GM12873 (cell line): Measurements from ENCODE around the gene CDH4.

Experiments
- TF ChIP-seq, protein P1 (sequence below): IDR thresholded peaks from 2 replicates; pipeline ENCODE4 v1.5.1; 2012; ENCODE audit warnings: low read depth, mild to moderate bottlenecking, moderate library complexity, low read length, control low read depth; ENCODE audit not compliant: insufficient read depth; ENCODE audit errors: missing control alignments

The CDH4 gene

DNA sequence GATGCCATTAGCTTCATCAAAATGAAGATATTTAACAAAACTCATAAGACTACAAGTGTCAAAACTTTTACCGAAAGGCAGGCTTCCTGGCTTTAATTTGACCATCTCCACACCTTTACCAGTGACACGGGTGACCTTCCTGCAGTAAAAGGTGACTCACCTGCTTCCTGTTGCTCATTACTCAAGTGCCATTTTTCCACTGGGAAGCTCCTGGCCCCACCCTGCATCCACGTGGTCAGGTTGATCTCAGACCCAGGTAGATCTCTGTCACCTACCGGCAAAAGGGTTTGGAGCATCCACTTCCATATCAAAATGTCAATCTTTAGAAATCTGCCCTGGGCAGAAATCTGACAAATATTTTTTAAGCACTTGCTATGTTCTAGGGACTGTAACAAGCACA lies 31.9 kb upstream of the CDH4 start:
- TF ChIP-seq, protein P1, sequence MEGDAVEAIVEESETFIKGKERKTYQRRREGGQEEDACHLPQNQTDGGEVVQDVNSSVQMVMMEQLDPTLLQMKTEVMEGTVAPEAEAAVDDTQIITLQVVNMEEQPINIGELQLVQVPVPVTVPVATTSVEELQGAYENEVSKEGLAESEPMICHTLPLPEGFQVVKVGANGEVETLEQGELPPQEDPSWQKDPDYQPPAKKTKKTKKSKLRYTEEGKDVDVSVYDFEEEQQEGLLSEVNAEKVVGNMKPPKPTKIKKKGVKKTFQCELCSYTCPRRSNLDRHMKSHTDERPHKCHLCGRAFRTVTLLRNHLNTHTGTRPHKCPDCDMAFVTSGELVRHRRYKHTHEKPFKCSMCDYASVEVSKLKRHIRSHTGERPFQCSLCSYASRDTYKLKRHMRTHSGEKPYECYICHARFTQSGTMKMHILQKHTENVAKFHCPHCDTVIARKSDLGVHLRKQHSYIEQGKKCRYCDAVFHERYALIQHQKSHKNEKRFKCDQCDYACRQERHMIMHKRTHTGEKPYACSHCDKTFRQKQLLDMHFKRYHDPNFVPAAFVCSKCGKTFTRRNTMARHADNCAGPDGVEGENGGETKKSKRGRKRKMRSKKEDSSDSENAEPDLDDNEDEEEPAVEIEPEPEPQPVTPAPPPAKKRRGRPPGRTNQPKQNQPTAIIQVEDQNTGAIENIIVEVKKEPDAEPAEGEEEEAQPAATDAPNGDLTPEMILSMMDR = no peak

DNA sequence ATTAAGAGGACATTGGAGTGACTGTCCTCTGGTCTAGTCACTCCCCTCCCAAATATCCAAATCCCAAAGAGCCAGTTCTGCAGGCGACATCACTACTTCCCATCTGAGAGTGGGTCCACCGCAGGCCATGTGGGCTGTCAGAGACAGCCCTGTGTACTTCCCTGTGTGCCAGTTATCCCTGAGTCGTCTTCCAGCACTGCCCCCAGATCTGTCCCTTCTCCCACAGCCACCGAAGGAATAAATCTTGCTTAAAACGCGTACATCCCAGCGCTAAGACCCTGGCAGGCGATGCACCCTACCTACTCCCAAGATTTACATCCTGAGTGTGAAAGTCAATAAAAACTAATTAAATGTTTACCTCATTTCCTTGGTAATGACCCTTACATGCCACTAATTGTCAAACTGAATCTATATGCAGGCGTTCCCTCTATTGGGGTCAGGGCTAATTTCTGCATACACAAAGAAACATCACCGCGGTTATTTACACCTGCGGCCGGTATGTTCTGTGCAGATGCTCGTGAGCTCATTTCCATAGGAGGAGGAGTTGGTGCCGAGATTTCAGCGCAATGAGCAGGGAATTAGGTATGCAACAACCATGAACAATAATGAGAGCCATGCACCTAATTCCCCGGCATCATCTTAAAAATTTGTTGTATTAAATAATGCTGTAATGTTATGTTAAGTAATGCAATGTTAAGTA lies 31.3 kb upstream of the CDH4 start:
- TF ChIP-seq, protein P1 = no peak

DNA sequence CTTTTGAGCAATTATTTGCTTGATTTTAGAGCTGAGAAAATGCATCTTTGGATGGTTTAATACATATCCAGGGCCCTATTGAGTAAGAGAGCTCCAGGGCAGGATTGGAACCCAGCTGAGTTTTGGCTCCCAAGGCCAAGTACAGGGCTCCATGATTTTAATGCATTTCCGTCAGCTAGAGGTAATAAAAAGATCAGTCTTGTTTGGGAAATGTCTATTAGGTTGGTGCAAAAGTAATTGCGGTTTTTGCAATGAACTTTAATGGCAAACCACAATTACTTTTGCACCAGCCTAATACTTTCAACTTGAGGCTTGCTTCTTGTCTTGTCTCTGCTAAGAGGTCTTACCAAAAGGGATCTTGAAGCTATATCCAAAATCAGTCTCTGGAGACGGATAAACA lies 29.4 kb upstream of the CDH4 start:
- TF ChIP-seq, protein P1 = no peak

DNA sequence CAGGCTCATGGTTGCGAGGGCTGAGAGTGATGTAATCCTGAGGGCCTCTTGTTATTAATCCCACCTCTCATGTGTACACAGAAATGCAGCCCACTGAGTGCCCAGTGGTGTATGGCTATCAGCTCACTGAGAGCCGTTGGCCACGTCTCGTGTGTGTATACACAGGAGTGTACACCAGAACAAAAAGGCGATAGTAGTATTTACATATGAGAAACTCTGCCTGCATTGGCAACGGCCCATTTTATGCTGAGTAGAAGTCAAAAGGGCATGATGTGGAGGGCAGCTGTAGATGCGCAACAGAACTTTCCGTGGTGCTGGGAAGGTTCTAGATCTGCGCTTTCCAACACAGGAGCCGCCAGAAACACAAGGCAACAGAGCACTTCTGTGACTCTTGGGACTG lies 28.9 kb upstream of the CDH4 start:
- TF ChIP-seq, protein P1 = no peak

DNA sequence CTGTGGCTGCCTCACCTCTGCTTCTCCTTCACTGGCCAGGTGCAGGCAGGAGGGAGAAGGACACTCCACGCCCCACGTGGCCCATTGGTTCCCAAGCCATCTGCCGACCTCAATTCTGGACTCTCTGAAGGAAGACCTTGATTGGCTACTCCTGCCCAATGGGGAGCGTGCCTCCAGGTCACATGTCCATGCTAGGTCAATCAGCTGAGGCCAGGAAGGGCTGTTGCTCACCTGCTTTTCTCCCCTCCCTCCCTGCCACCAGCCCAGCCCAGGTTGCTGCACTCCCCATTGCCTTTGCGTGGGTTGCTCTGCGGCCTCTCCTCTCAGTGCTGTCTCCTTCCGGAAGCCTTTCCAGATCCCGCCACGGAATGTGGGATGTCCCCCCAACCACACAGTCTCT lies 21.9 kb upstream of the CDH4 start:
- TF ChIP-seq, protein P1 = no peak

DNA sequence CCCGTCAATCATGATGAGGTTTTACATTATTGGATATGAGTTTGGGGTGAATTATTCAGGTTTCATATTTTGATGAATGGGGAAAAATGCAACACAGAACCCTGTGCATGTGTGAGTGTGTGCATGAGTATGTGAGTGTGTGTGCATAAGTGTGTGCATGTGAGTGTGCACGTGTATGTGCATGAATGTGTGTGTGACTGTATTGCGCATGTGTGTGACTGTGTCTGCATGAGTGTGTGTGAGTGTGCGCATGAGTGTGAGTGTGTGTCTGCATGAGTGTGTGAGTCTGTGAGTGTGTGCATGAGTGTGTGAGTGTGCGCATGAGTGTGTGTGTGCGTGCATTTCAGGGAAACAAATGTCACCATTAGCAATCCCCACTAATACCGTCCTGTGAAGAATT lies 18.5 kb upstream of the CDH4 start:
- TF ChIP-seq, protein P1 = no peak

DNA sequence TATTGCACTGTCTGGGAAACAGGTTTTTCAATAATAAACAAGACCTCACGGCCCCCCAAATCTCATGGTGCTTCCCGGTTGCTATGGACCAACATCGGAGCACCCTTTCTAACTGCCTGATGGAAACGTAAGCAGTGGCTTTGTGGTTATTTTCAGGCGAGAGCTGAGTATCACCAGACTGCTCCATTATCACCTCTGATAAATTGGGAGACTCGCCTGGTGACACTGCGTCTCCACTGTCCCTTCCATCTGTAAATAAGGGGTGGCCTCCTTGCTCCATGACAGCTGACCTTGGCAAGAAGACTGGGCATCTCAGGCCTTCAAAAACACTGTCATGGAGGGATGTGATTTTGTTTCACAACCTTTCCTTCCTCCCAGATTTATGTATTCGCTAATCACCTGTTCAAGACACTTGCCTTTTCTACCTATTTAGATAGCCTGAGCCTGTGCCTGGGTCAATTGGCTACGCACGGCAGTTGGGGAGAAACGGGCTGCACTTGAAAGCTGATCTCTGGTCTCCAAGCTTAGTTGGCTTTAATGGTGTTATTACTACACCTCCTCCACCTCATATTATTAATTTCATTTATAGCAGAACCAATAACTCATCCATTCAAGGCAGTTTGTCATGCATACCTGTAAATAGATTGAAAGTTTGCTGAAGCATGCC lies 17.7 kb upstream of the CDH4 start:
- TF ChIP-seq, protein P1 = no peak
